SK-N-SH (cell line): ENCODE measurements around the gene MEF2B.
"Not testable (repeated sequence)": the region's sequence is repeated elsewhere in the genome, so short reads cannot be mapped to it uniquely, and the experiment has no call there.

Experiments
- CTCF ChIP-seq: fragments of 200-600 bp; sonication (generic); IDR thresholded peaks from 2 replicates; pipeline ENCODE4 v1.6.1; 2017; ENCODE audit warnings: antibody characterized with exemption, mild to moderate bottlenecking, moderate library complexity
- ELF1 ChIP-seq: IDR thresholded peaks from 2 replicates; pipeline ENCODE4 v1.4.0; 2012
- EP300 ChIP-seq, 2 experiments: IDR thresholded peaks; 2 replicates each; pipeline versions ENCODE4 v1.4.0 to v1.6.1; 2012; ENCODE audit warnings: borderline replicate concordance in 1 of 2, low read depth in 1 of 2, low read length in 1 of 2
- EZH2phosphoT487 ChIP-seq: fragments of 200-600 bp; sonication (generic); IDR thresholded peaks from 2 replicates; pipeline ENCODE4 v1.6.1; 2017; ENCODE audit warnings: low read depth, mixed run types, mild to moderate bottlenecking, antibody characterized with exemption, moderate library complexity, borderline replicate concordance
- FOXJ3 ChIP-seq: sonication (generic); formaldehyde crosslinking; IDR thresholded peaks from 2 replicates; pipeline ENCODE4 v1.5.1; 2020; ENCODE audit warnings: mild to moderate bottlenecking, missing genetic modification reagents
- GABPA ChIP-seq: IDR thresholded peaks from 2 replicates; pipeline ENCODE4 v1.4.0; 2012; ENCODE audit warnings: low read depth, mild to moderate bottlenecking
- POLR2AphosphoS5 ChIP-seq: IDR thresholded peaks from 2 replicates; pipeline ENCODE4 v1.6.1; 2012; ENCODE audit warnings: low read depth, low read length
- RAD21 ChIP-seq: IDR thresholded peaks from 2 replicates; pipeline ENCODE4 v1.6.1; 2012; ENCODE audit warnings: mild to moderate bottlenecking, low read length
- SIN3A ChIP-seq: IDR thresholded peaks from 2 replicates; pipeline ENCODE4 v1.6.1; 2012; ENCODE audit warnings: low read depth, mild to moderate bottlenecking, low read length, moderate library complexity, borderline replicate concordance
- TAF1 ChIP-seq: IDR thresholded peaks from 2 replicates; pipeline ENCODE4 v1.6.1; 2012; ENCODE audit warnings: low read depth, mild to moderate bottlenecking, low read length, moderate library complexity, borderline replicate concordance
- TCF12 ChIP-seq: IDR thresholded peaks from 2 replicates; pipeline ENCODE4 v1.4.0; 2012
- YY1 ChIP-seq: IDR thresholded peaks from 2 replicates; pipeline ENCODE4 v1.4.0; 2012; ENCODE audit warnings: low read depth, mild to moderate bottlenecking
- ZBTB33 ChIP-seq: IDR thresholded peaks from 2 replicates; pipeline ENCODE4 v1.4.0; 2012; ENCODE audit warnings: low read depth, borderline replicate concordance
- TF ChIP-seq, protein P1 (sequence below): IDR thresholded peaks from 2 replicates; pipeline ENCODE4 v1.6.1; 2012; ENCODE audit warnings: mild to moderate bottlenecking, low read depth, low read length, moderate library complexity

GRCh38 chr19:19135713-19136112 is 34.4 kb downstream of the MEF2B start:
- TF ChIP-seq SIN3A; CTCF; TAF1; EP300 (IDR thresholded peaks at IDR 0.05; ENCODE audit: borderline replicate concordance in 1 of 2, low read depth in 1 of 2, low read length in 1 of 2); POLR2AphosphoS5; ELF1; RAD21; FOXJ3 (CRISPR knock-in tag); ZBTB33; EZH2phosphoT487; TCF12; GABPA; YY1: not testable (repeated sequence)
- TF ChIP-seq, protein P1, sequence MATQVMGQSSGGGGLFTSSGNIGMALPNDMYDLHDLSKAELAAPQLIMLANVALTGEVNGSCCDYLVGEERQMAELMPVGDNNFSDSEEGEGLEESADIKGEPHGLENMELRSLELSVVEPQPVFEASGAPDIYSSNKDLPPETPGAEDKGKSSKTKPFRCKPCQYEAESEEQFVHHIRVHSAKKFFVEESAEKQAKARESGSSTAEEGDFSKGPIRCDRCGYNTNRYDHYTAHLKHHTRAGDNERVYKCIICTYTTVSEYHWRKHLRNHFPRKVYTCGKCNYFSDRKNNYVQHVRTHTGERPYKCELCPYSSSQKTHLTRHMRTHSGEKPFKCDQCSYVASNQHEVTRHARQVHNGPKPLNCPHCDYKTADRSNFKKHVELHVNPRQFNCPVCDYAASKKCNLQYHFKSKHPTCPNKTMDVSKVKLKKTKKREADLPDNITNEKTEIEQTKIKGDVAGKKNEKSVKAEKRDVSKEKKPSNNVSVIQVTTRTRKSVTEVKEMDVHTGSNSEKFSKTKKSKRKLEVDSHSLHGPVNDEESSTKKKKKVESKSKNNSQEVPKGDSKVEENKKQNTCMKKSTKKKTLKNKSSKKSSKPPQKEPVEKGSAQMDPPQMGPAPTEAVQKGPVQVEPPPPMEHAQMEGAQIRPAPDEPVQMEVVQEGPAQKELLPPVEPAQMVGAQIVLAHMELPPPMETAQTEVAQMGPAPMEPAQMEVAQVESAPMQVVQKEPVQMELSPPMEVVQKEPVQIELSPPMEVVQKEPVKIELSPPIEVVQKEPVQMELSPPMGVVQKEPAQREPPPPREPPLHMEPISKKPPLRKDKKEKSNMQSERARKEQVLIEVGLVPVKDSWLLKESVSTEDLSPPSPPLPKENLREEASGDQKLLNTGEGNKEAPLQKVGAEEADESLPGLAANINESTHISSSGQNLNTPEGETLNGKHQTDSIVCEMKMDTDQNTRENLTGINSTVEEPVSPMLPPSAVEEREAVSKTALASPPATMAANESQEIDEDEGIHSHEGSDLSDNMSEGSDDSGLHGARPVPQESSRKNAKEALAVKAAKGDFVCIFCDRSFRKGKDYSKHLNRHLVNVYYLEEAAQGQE, result not testable (repeated sequence)
